GM23338 (cell line): ENCODE results near the gene SIN3B. TPM values are rescaled to one million over a fixed set of nuclear protein-coding genes. Genes with fewer than 3 reads are reported as not detected.

ENCODE experiments used
- ATAC-seq: fragments of 200-7000 bp; cut with Tn5 transposase; 3 replicates; pipeline ENCODE4 v1.9.1; 2020
- DNase-seq: peaks from one replicate; pipeline ENCODE4 v3.0.0-alpha.2; 2015; ENCODE audit warnings: low spot score
- H2AFZ ChIP-seq: fragments of 200-600 bp; sonication (generic); 2 replicates; pipeline ENCODE4 v1.8.0; 2016; ENCODE audit warnings: antibody characterized with exemption, mild to moderate bottlenecking, moderate library complexity
- H3F3A ChIP-seq: fragments of 200-600 bp; sonication (generic); replicated peaks from 2 replicates; pipeline ENCODE4 v1.8.0; 2017; ENCODE audit warnings: antibody characterized with exemption, mixed run types, low read depth
- H3K27ac ChIP-seq: fragments of 200-600 bp; sonication (generic); 2 replicates; pipeline ENCODE4 v1.6.1; 2016; ENCODE audit warnings: low read depth
- H3K27me3 ChIP-seq: fragments of 200-600 bp; sonication (generic); 2 replicates; pipeline ENCODE4 v1.8.0; 2016; ENCODE audit warnings: mild to moderate bottlenecking, mixed run types, moderate library complexity; ENCODE audit not compliant: insufficient read depth
- H3K36me3 ChIP-seq: fragments of 200-600 bp; sonication (generic); 2 replicates; pipeline ENCODE4 v1.8.0; 2016; ENCODE audit warnings: mild to moderate bottlenecking; ENCODE audit not compliant: insufficient read depth
- H3K4me1 ChIP-seq: fragments of 200-600 bp; sonication (generic); 2 replicates; pipeline ENCODE4 v1.8.0; 2016; ENCODE audit warnings: mild to moderate bottlenecking, moderate library complexity; ENCODE audit not compliant: insufficient read depth
- H3K4me2 ChIP-seq: fragments of 200-600 bp; sonication (generic); 2 replicates; pipeline ENCODE4 v1.7.1; 2017; ENCODE audit warnings: mixed run types
- H3K4me3 ChIP-seq: fragments of 200-600 bp; sonication (generic); 2 replicates; pipeline ENCODE4 v1.6.1; 2016; ENCODE audit warnings: mixed run types
- H3K79me2 ChIP-seq: fragments of 200-600 bp; sonication (generic); replicated peaks from 2 replicates; pipeline ENCODE4 v1.8.0; 2017; ENCODE audit warnings: mild to moderate bottlenecking; ENCODE audit not compliant: insufficient read depth
- H3K9me2 ChIP-seq: fragments of 200-600 bp; sonication (generic); 2 replicates; pipeline ENCODE4 v1.8.0; 2017; ENCODE audit not compliant: insufficient read depth
- H4K20me1 ChIP-seq: fragments of 200-600 bp; sonication (generic); replicated peaks from 2 replicates; pipeline ENCODE4 v1.8.0; 2017; ENCODE audit warnings: mild to moderate bottlenecking; ENCODE audit not compliant: insufficient read depth
- H3K27ac Mint-ChIP-seq: 2 replicates; pipeline ENCODE4 v1.8.0; 2020; ENCODE audit warnings: inconsistent platforms, mild to moderate bottlenecking, moderate library complexity, mixed read lengths
- H3K27me3 Mint-ChIP-seq: 3 replicates; pipeline ENCODE4 v1.8.0; 2022; ENCODE audit warnings: low read depth, mild to moderate bottlenecking, moderate library complexity, mixed read lengths, inconsistent platforms; ENCODE audit not compliant: insufficient read depth, poor library complexity
- H3K36me3 Mint-ChIP-seq: 3 replicates; pipeline ENCODE4 v1.8.0; 2021; ENCODE audit warnings: low read depth, mild to moderate bottlenecking, inconsistent platforms, moderate library complexity, mixed read lengths
- H3K4me1 Mint-ChIP-seq: 3 replicates; pipeline ENCODE4 v1.8.0; 2020; ENCODE audit warnings: mild to moderate bottlenecking, inconsistent platforms, mixed read lengths
- H3K4me3 Mint-ChIP-seq: 3 replicates; pipeline ENCODE4 v1.8.0; 2021; ENCODE audit warnings: moderate library complexity, mild to moderate bottlenecking, inconsistent platforms, mixed read lengths
- H3K9me3 Mint-ChIP-seq: 3 replicates; pipeline ENCODE4 v1.8.0; 2020; ENCODE audit warnings: moderate library complexity, mild to moderate bottlenecking, inconsistent platforms, mixed read lengths
- CREB1 ChIP-seq: fragments of 250-450 bp; sonication (Bioruptor Pico); IDR thresholded peaks from 2 replicates; pipeline ENCODE4 v1.5.0; 2020; ENCODE audit warnings: low read depth, mild to moderate bottlenecking, moderate library complexity
- ETS1 ChIP-seq: IDR thresholded peaks from 2 replicates; pipeline ENCODE4 v1.6.1; 2016; ENCODE audit warnings: antibody characterized with exemption
- EZH2phosphoT487 ChIP-seq: fragments of 200-600 bp; sonication (generic); IDR thresholded peaks from one replicate; pipeline ENCODE4 v1.8.1; 2018; ENCODE audit warnings: antibody characterized with exemption; ENCODE audit not compliant: unreplicated experiment
- JUNB ChIP-seq: IDR thresholded peaks from one replicate; pipeline ENCODE4 v1.6.1; 2016; ENCODE audit warnings: antibody characterized with exemption; ENCODE audit not compliant: unreplicated experiment
- NANOG ChIP-seq: IDR thresholded peaks from 2 replicates; pipeline ENCODE4 v1.6.1; 2016; ENCODE audit warnings: antibody characterized with exemption, borderline replicate concordance
- STAT1 ChIP-seq: IDR thresholded peaks from one replicate; pipeline ENCODE4 v1.6.1; 2016; ENCODE audit warnings: antibody characterized with exemption; ENCODE audit not compliant: unreplicated experiment
- ZNF114 ChIP-seq: fragments of 250-450 bp; sonication (Bioruptor Pico); IDR thresholded peaks from 2 replicates; pipeline ENCODE4 v1.5.0; 2020; ENCODE audit warnings: mild to moderate bottlenecking, moderate library complexity
- ZNF331 ChIP-seq: fragments of 250-450 bp; sonication (Bioruptor Pico); IDR thresholded peaks from 2 replicates; pipeline ENCODE4 v1.5.0; 2020; ENCODE audit warnings: low read depth, mild to moderate bottlenecking, moderate library complexity
- polyA plus RNA-seq: library from polyadenylated mRNA; unstranded; fragments of >200 nt; fragmentation: Nextera tagmentation; extraction: Ambion mirVana; gene quantifications from 2 replicates; pipeline ENCODE4 v1.2.1, GENCODE V29; 2016
- total RNA-seq: library from RNA; depleted of rRNA; stranded (reverse); fragments of >200 nt; shearing (Covaris generic); gene quantifications from 2 replicates; pipeline ENCODE4 v1.2.3, GENCODE V29; 2014
- TF ChIP-seq, protein P1 (sequence below): IDR thresholded peaks from one replicate; pipeline ENCODE4 v1.6.1; 2018; ENCODE audit warnings: antibody characterized with exemption; ENCODE audit not compliant: unreplicated experiment
- TF ChIP-seq, protein P2 (sequence below), 2 experiments: fragments of 200-600 bp in 1 of 2; sonication (generic) in 1 of 2; conservative IDR thresholded peaks; 2 replicates each; pipeline versions ENCODE4 v1.5.1 to v1.6.1; 2016 to 2017; ENCODE audit warnings: antibody characterized with exemption in 2 of 2, low read depth in 2 of 2, mild to moderate bottlenecking in 2 of 2, moderate library complexity in 1 of 2
- TF ChIP-seq, protein P3 (sequence below): fragments of 250-450 bp; sonication (Bioruptor Pico); IDR thresholded peaks from 2 replicates; pipeline ENCODE4 v1.5.0; 2020; ENCODE audit warnings: mild to moderate bottlenecking, moderate library complexity

SIN3B gene
- total and polyA plus RNA-seq, 2 experiments from 2014 or later: 37.6 to 68.6 TPM

DNA sequence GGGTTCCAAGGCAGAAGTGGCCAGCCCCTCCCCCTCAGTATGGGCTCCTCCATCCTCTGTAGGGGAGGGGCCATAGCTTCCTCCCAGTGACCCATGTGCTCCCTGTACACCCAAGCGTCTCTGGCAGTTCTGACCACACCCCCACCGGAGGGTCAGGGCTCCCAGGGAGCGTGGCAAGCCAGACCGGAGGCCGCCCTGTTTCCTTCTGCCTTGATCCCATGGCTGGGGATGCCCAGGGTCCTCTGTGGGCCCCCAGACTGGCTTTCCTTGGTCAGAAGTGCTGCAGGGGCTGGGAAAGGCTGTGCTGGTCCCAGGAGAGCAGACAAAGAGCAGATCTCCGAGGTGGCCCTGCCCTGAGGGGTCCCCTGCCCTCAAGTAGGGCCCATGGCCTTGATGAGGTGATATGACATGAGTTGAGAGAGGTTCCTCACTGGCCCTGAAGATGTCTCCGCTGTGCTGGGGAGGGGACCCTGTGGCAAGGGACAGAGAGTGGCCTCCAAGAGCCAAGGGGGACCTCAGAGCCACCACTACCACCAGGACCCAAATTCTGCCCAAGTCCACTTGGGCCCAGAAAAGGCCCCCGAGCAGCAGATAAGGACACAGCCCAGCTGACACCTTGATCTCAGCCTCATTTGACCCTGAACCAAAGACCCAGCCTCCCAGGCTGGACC is 51.8 kb downstream of the SIN3B start:
- H3K4me3 ChIP-seq: no peak overlapping the region
- H3F3A ChIP-seq: no peaks in the 10 kb centered on the region
- ATAC-seq: no peak
- no peaks in the 10 kb centered on the region for H3K36me3 ChIP-seq
- H3K4me2 ChIP-seq: no peak overlapping the region
- Mint-ChIP-seq H3K4me3 (no peak overlapping the region), H3K4me1 (no peaks in the 10 kb centered on the region), H3K27ac (no peak overlapping the region), H3K27me3 (peaks cover 5% of the 10 kb centered on the region), H3K36me3 (peaks cover 54% of the 10 kb centered on the region), H3K9me3 (peaks cover 34% of the 10 kb centered on the region)
- H3K4me1 ChIP-seq: no peaks in the 10 kb centered on the region
- H3K79me2 ChIP-seq: no peaks in the 10 kb centered on the region
- no peaks in the 10 kb centered on the region for H3K9me2 ChIP-seq
- H3K27ac ChIP-seq: no peak overlapping the region
- no peaks in the 10 kb centered on the region for H4K20me1 ChIP-seq
- no peaks in the 10 kb centered on the region for H3K27me3 ChIP-seq
- no peak overlapping the region for H2AFZ ChIP-seq
- DNase-seq: no peak
- TF ChIP-seq EZH2phosphoT487 (no peak), ZNF114 (CRISPR knock-in tag) (no peak), CREB1 (CRISPR knock-in tag) (no peak), STAT1 (no peak), ETS1 (no peak), JUNB (no peak), ZNF331 (CRISPR knock-in tag) (no peak), NANOG (no peak)
- TF ChIP-seq, protein P1, sequence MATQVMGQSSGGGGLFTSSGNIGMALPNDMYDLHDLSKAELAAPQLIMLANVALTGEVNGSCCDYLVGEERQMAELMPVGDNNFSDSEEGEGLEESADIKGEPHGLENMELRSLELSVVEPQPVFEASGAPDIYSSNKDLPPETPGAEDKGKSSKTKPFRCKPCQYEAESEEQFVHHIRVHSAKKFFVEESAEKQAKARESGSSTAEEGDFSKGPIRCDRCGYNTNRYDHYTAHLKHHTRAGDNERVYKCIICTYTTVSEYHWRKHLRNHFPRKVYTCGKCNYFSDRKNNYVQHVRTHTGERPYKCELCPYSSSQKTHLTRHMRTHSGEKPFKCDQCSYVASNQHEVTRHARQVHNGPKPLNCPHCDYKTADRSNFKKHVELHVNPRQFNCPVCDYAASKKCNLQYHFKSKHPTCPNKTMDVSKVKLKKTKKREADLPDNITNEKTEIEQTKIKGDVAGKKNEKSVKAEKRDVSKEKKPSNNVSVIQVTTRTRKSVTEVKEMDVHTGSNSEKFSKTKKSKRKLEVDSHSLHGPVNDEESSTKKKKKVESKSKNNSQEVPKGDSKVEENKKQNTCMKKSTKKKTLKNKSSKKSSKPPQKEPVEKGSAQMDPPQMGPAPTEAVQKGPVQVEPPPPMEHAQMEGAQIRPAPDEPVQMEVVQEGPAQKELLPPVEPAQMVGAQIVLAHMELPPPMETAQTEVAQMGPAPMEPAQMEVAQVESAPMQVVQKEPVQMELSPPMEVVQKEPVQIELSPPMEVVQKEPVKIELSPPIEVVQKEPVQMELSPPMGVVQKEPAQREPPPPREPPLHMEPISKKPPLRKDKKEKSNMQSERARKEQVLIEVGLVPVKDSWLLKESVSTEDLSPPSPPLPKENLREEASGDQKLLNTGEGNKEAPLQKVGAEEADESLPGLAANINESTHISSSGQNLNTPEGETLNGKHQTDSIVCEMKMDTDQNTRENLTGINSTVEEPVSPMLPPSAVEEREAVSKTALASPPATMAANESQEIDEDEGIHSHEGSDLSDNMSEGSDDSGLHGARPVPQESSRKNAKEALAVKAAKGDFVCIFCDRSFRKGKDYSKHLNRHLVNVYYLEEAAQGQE: no peak
- TF ChIP-seq, protein P2, sequence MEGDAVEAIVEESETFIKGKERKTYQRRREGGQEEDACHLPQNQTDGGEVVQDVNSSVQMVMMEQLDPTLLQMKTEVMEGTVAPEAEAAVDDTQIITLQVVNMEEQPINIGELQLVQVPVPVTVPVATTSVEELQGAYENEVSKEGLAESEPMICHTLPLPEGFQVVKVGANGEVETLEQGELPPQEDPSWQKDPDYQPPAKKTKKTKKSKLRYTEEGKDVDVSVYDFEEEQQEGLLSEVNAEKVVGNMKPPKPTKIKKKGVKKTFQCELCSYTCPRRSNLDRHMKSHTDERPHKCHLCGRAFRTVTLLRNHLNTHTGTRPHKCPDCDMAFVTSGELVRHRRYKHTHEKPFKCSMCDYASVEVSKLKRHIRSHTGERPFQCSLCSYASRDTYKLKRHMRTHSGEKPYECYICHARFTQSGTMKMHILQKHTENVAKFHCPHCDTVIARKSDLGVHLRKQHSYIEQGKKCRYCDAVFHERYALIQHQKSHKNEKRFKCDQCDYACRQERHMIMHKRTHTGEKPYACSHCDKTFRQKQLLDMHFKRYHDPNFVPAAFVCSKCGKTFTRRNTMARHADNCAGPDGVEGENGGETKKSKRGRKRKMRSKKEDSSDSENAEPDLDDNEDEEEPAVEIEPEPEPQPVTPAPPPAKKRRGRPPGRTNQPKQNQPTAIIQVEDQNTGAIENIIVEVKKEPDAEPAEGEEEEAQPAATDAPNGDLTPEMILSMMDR (conservative IDR thresholded peaks at IDR 0.05; ENCODE audit: low read depth in 2 of 2): no peak
- TF ChIP-seq, protein P3, sequence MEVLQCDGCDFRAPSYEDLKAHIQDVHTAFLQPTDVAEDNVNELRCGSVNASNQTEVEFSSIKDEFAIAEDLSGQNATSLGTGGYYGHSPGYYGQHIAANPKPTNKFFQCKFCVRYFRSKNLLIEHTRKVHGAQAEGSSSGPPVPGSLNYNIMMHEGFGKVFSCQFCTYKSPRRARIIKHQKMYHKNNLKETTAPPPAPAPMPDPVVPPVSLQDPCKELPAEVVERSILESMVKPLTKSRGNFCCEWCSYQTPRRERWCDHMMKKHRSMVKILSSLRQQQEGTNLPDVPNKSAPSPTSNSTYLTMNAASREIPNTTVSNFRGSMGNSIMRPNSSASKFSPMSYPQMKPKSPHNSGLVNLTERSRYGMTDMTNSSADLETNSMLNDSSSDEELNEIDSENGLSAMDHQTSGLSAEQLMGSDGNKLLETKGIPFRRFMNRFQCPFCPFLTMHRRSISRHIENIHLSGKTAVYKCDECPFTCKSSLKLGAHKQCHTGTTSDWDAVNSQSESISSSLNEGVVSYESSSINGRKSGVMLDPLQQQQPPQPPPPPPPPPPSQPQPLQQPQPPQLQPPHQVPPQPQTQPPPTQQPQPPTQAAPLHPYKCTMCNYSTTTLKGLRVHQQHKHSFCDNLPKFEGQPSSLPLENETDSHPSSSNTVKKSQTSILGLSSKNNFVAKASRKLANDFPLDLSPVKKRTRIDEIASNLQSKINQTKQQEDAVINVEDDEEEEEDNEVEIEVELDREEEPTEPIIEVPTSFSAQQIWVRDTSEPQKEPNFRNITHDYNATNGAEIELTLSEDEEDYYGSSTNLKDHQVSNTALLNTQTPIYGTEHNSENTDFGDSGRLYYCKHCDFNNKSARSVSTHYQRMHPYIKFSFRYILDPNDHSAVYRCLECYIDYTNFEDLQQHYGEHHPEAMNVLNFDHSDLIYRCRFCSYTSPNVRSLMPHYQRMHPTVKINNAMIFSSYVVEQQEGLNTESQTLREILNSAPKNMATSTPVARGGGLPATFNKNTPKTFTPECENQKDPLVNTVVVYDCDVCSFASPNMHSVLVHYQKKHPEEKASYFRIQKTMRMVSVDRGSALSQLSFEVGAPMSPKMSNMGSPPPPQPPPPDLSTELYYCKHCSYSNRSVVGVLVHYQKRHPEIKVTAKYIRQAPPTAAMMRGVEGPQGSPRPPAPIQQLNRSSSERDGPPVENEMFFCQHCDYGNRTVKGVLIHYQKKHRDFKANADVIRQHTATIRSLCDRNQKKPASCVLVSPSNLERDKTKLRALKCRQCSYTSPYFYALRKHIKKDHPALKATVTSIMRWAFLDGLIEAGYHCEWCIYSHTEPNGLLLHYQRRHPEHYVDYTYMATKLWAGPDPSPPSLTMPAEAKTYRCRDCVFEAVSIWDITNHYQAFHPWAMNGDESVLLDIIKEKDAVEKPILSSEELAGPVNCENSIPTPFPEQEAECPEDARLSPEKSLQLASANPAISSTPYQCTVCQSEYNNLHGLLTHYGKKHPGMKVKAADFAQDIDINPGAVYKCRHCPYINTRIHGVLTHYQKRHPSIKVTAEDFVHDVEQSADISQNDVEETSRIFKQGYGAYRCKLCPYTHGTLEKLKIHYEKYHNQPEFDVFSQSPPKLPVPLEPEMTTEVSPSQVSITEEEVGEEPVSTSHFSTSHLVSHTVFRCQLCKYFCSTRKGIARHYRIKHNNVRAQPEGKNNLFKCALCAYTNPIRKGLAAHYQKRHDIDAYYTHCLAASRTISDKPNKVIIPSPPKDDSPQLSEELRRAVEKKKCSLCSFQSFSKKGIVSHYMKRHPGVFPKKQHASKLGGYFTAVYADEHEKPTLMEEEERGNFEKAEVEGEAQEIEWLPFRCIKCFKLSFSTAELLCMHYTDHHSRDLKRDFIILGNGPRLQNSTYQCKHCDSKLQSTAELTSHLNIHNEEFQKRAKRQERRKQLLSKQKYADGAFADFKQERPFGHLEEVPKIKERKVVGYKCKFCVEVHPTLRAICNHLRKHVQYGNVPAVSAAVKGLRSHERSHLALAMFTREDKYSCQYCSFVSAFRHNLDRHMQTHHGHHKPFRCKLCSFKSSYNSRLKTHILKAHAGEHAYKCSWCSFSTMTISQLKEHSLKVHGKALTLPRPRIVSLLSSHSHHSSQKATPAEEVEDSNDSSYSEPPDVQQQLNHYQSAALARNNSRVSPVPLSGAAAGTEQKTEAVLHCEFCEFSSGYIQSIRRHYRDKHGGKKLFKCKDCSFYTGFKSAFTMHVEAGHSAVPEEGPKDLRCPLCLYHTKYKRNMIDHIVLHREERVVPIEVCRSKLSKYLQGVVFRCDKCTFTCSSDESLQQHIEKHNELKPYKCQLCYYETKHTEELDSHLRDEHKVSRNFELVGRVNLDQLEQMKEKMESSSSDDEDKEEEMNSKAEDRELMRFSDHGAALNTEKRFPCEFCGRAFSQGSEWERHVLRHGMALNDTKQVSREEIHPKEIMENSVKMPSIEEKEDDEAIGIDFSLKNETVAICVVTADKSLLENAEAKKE: no peak
